A549 treated with ZK216348 at 1 μM for 4 hours (cell line): Measurements from ENCODE around the gene CEBPA. TPM values are rescaled to one million over a fixed set of nuclear protein-coding genes. Genes with fewer than 3 reads are reported as not detected.

ENCODE experiments used
- total RNA-seq: library from RNA; stranded (reverse); fragments of 200-300 nt; extraction: Qiagen RNA extraction; gene quantifications from 5 replicates; pipeline ENCODE4 v1.2.3, GENCODE V29; 2022; ENCODE audit warnings: low read depth

CEBPA gene
- total RNA-seq: 4.7 to 11.5 TPM (median 9.3 TPM) in 5 replicates

GRCh38 chr19:33302175-33302973 lies at the start of gene CEBPA:
Gene CEBPA (minus strand): TSS chr19:33302534. CDS start chr19:33302414, 120 bp downstream.

Other genes starting within 250 kb of the CEBPA start
- 43.5 to 68.5 TPM (median 55.9 TPM) in 5 replicates for gene RHPN2, start 237.6 kb downstream of the CEBPA start, total RNA-seq
- 12.1 to 16.5 TPM (median 15.2 TPM) in 5 replicates for gene GPATCH1, start 221.4 kb downstream of the CEBPA start, total RNA-seq
- gene WDR88, start 170.4 kb downstream of the CEBPA start, total RNA-seq: not detected in 5 replicates
- 23.8 to 65.5 TPM (median 52.9 TPM) in 5 replicates for gene LRP3, start 108.2 kb downstream of the CEBPA start, total RNA-seq
- gene SLC7A10, start 76.7 kb downstream of the CEBPA start, total RNA-seq: 0.15 TPM in 1 of 5 replicates, not detected in the others
- 29.4 to 45.7 TPM (median 39.9 TPM) in 5 replicates for gene CEBPG, start 71.2 kb upstream of the CEBPA start, total RNA-seq
- gene PEPD, start 219.3 kb upstream of the CEBPA start, total RNA-seq: 88.1 to 130 TPM (median 117 TPM) in 5 replicates